ENCODE results near the gene CDC27. TPM values are rescaled to one million over a fixed set of nuclear protein-coding genes. Genes with fewer than 3 reads are reported as not detected.

The CDC27 gene
- total and polyA plus RNA-seq, 2 donors (not counting 3 experiments of a cell fraction or from before 2014, with no cell fraction given) = 76.1 to 172 TPM

- intact Hi-C loops (cut with micrococcal nuclease) (no loop called here), dilution Hi-C loops (cut with MboI; ENCODE audit: extremely low pct_ligation_motif_present, low sequenced_read_pairs) (no loop called here)
- ChIA-PET CTCF (interaction anchor here (1.0 kb wide), 1 partner anchor 10 kb away, joined by 5 read pairs; no protein-coding TSS in a partner anchor), POLR2A (no interaction called here)
- Histone ChIP-seq H2AFZ (ENCODE audit: low read depth, low read length) (no peak overlapping the region), H3K9ac (replicated peaks; ENCODE audit: extremely low read depth, insufficient read depth, low read length) (no peak overlapping the region), H3K27ac (ENCODE audit: insufficient read depth, low read depth, low read length) (no peak overlapping the region), H3K4me3 (replicated peaks in 1 of 3; ENCODE audit: insufficient read depth in 1 of 3, low read depth in 1 of 3, low read length in 3 of 3) (no peak overlapping the region), H3K79me2 (ENCODE audit: control insufficient read depth, insufficient read depth, low read length) (peaks cover 33% of the 10 kb centered on the region), H3K9me1 (replicated peaks; ENCODE audit: control insufficient read depth, extremely low read depth, insufficient read depth, low read length) (no peaks in the 10 kb centered on the region), H3K9me3 (replicated peaks; ENCODE audit: control insufficient read depth, insufficient read depth, low read length) (no peaks in the 10 kb centered on the region), H3K4me2 (ENCODE audit: insufficient read depth, low read length) (no peak overlapping the region), H4K20me1 (replicated peaks; ENCODE audit: control insufficient read depth, extremely low read depth, insufficient read depth, low read length) (peaks cover 4% of the 10 kb centered on the region), H3K36me3 (ENCODE audit: control insufficient read depth in 2 of 2, extremely low read depth in 1 of 2, insufficient read depth in 2 of 2, low read length in 2 of 2) (no peaks in the 10 kb centered on the region), H3K4me1 (ENCODE audit: control insufficient read depth, extremely low read depth, insufficient read depth, low read length) (peaks cover 20% of the 10 kb centered on the region), H3K27me3 (ENCODE audit: control insufficient read depth in 2 of 2, insufficient read depth in 2 of 2, low read length in 2 of 2) (no peaks in the 10 kb centered on the region)
- DNase-seq (ENCODE audit: low read depth, low spot score) = no peak
- BruUV-seq (replicated peaks) = no TSS peak
- TF ChIP-seq CTCF (IDR thresholded peaks at IDR 0.05; ENCODE audit: extremely low read depth in 1 of 2, insufficient read depth in 1 of 2, low read depth in 1 of 2, low read length in 2 of 2) = no peak
- TF ChIP-seq JUN (IDR thresholded peaks at IDR 0.05; ENCODE audit: borderline replicate concordance, insufficient read depth, insufficient read length, low read depth) = no peak
- no peak for TF ChIP-seq EZH2 (IDR thresholded peaks at IDR 0.05; ENCODE audit: borderline replicate concordance, low read depth, low read length, severe bottlenecking)
- TF ChIP-seq POLR2AphosphoS5 (IDR thresholded peaks at IDR 0.05; ENCODE audit: insufficient read depth, low read depth, low read length) = no peak
- TF ChIP-seq POLR2A (IDR thresholded peaks at IDR 0.05; ENCODE audit: low read depth, low read length) = no peak
- no peak for TF ChIP-seq FOS (IDR thresholded peaks at IDR 0.05; ENCODE audit: borderline replicate concordance, insufficient read depth, low read length)
- no peak for TF ChIP-seq GATA2 (IDR thresholded peaks at IDR 0.05; ENCODE audit: insufficient read depth, insufficient read length, low read depth, low read length)
- FAIRE-seq = no peak
These were observed 1.7 kb upstream of the CDC27 start for GRCh38 chr17:47190770-47191169.
